ENCODE results near the gene PHF2.

- TF ChIP-seq, protein P1, sequence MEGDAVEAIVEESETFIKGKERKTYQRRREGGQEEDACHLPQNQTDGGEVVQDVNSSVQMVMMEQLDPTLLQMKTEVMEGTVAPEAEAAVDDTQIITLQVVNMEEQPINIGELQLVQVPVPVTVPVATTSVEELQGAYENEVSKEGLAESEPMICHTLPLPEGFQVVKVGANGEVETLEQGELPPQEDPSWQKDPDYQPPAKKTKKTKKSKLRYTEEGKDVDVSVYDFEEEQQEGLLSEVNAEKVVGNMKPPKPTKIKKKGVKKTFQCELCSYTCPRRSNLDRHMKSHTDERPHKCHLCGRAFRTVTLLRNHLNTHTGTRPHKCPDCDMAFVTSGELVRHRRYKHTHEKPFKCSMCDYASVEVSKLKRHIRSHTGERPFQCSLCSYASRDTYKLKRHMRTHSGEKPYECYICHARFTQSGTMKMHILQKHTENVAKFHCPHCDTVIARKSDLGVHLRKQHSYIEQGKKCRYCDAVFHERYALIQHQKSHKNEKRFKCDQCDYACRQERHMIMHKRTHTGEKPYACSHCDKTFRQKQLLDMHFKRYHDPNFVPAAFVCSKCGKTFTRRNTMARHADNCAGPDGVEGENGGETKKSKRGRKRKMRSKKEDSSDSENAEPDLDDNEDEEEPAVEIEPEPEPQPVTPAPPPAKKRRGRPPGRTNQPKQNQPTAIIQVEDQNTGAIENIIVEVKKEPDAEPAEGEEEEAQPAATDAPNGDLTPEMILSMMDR (IDR thresholded peaks at IDR 0.05; ENCODE audit: low read length), result no peak
- no peak for TF ChIP-seq EZH2 (optimal IDR thresholded peaks at IDR 0.05; ENCODE audit: low read depth, low read length)
Observed at GRCh38 chr9:93612796-93613154, 36.4 kb downstream of the PHF2 start.
